Keratinocyte (primary cell): ENCODE data around the gene OR10C1. TPM values are rescaled to one million over a fixed set of nuclear protein-coding genes. Genes with fewer than 3 reads are reported as not detected.

Experiments used
- DNase-seq: peaks from one replicate; pipeline ENCODE4 v3.0.0-alpha.2; 2011; ENCODE audit warnings: low read depth, missing footprints, low spot score
- FAIRE-seq: peaks from 2 replicates; lab custom pipeline; 2011; peaks lifted over from hg19 to GRCh38; lab: Jason Lieb, UNC
- H2AFZ ChIP-seq: 2 replicates; pipeline ENCODE4 v1.6.0; 2012; ENCODE audit warnings: low read length, control low read depth, inconsistent platforms; ENCODE audit not compliant: control insufficient read depth
- H3K27ac ChIP-seq: 2 replicates; pipeline ENCODE4 v1.5.1; 2011; ENCODE audit warnings: low read length; ENCODE audit not compliant: control insufficient read depth, insufficient read depth
- H3K27me3 ChIP-seq: 3 replicates; pipeline ENCODE4 v1.6.0; 2011; ENCODE audit warnings: low read length; ENCODE audit not compliant: control insufficient read depth, insufficient read depth; ENCODE audit errors: extremely low read depth
- H3K36me3 ChIP-seq, 2 experiments: 2 replicates in 1 of 2; 3 replicates in 1 of 2; pipeline ENCODE4 v1.5.1; 2011; ENCODE audit warnings: low read length in 2 of 2, mild to moderate bottlenecking in 1 of 2; ENCODE audit not compliant: control insufficient read depth in 2 of 2, insufficient read depth in 2 of 2; ENCODE audit errors: extremely low read depth in 1 of 2
- H3K4me1 ChIP-seq: 3 replicates; pipeline ENCODE4 v1.5.1; 2011; ENCODE audit warnings: low read length; ENCODE audit not compliant: control insufficient read depth, insufficient read depth; ENCODE audit errors: extremely low read depth
- H3K4me2 ChIP-seq: 3 replicates; pipeline ENCODE4 v1.6.0; 2011; ENCODE audit warnings: low read depth, low read length; ENCODE audit not compliant: control insufficient read depth, insufficient read depth; ENCODE audit errors: extremely low read depth
- H3K4me3 ChIP-seq, 3 experiments: fragments of 200-600 bp in 1 of 3; sonication (generic) in 1 of 3; 2 replicates in 2 of 3; 3 replicates in 1 of 3; pipeline ENCODE4 v1.5.1; 2011 to 2016; ENCODE audit warnings: low read length in 3 of 3, mild to moderate bottlenecking in 3 of 3, control low read depth in 2 of 3, inconsistent platforms in 1 of 3, low read depth in 1 of 3, mixed read lengths in 1 of 3, mixed run types in 1 of 3, moderate library complexity in 1 of 3; ENCODE audit not compliant: control insufficient read depth in 2 of 3, insufficient read depth in 2 of 3; ENCODE audit errors: extremely low read depth in 1 of 3
- H3K79me2 ChIP-seq: 2 replicates; pipeline ENCODE4 v1.6.0; 2012; ENCODE audit warnings: low read length; ENCODE audit not compliant: control insufficient read depth, insufficient read depth
- H3K9ac ChIP-seq: 3 replicates; pipeline ENCODE4 v1.6.0; 2011; ENCODE audit warnings: low read length; ENCODE audit not compliant: control insufficient read depth, insufficient read depth; ENCODE audit errors: extremely low read depth
- H3K9me1 ChIP-seq: 3 replicates; pipeline ENCODE4 v1.6.0; 2011; ENCODE audit warnings: low read length; ENCODE audit not compliant: control insufficient read depth, insufficient read depth; ENCODE audit errors: extremely low read depth
- H3K9me3 ChIP-seq: 2 replicates; pipeline ENCODE4 v1.5.1; 2012; ENCODE audit warnings: low read depth, low read length; ENCODE audit not compliant: control insufficient read depth
- H4K20me1 ChIP-seq: 3 replicates; pipeline ENCODE4 v1.6.0; 2011; ENCODE audit warnings: low read length; ENCODE audit not compliant: control insufficient read depth, insufficient read depth; ENCODE audit errors: extremely low read depth
- EZH2 ChIP-seq: IDR thresholded peaks from one replicate; pipeline ENCODE4 v1.6.1; 2012; ENCODE audit warnings: inconsistent platforms, mild to moderate bottlenecking, low read length, moderate library complexity
- dilution Hi-C: fragments of 300-500 bp; cut with MboI; formaldehyde crosslinking; loops from one replicate; pipeline ENCODE4 v1.7.0; 2020; ENCODE audit warnings: low sequenced_read_pairs; ENCODE audit not compliant: extremely low pct_ligation_motif_present
- polyA plus RNA-seq, 5 experiments: library from polyadenylated mRNA; depleted of rRNA in 3 of 5; stranded (reverse) in 3 of 5; stranded (forward) in 1 of 5; unstranded in 1 of 5; fragments of >200 nt; gene quantifications; 1 replicate in 1 of 5; 2 replicates in 3 of 5; 3 replicates in 1 of 5; pipeline versions ENCODE4 v1.2.1 to v1.2.3, GENCODE V29; 2011 to 2012; ENCODE audit warnings: missing spikeins in 2 of 5, low read depth in 1 of 5, low replicate concordance in 1 of 5
- TF ChIP-seq, protein P1 (sequence below), 3 experiments: IDR thresholded peaks in 1 of 3; conservative IDR thresholded peaks in 1 of 3; optimal IDR thresholded peaks in 1 of 3; 2 replicates in 2 of 3; 3 replicates in 1 of 3; pipeline versions ENCODE3 to v1.5.1; 2011; ENCODE audit warnings: low read length in 3 of 3, mild to moderate bottlenecking in 3 of 3, moderate library complexity in 2 of 3, control low read depth in 1 of 3, inconsistent platforms in 1 of 3; ENCODE audit not compliant: insufficient read depth in 2 of 3; ENCODE audit errors: extremely low read depth in 1 of 3

The OR10C1 gene
- polyA plus RNA-seq, 1 donor (not counting 4 experiments of a cell fraction or from before 2014, with no cell fraction given): not detected

DNA sequence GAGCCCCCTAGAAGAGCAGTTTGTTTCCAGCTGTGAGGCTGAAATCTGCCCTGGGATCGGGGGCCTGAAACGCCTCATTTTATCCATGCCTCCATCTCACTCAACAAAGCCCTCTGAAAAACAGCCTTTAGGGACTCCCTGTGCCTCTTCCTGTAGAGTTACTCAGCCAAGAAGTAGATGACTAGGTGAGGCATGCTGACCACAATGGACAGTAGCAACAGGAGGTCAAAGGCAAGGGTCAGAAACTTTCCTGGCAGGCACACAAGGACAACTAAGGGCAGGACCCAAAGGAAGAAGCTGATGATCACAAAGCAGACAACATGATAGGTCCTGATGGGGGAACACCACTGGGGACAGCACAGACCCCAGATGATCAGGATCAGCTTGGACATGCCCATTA is 35.9 kb downstream of the OR10C1 start:
- no peak for DNase-seq
- dilution Hi-C loops: no loop called here

DNA sequence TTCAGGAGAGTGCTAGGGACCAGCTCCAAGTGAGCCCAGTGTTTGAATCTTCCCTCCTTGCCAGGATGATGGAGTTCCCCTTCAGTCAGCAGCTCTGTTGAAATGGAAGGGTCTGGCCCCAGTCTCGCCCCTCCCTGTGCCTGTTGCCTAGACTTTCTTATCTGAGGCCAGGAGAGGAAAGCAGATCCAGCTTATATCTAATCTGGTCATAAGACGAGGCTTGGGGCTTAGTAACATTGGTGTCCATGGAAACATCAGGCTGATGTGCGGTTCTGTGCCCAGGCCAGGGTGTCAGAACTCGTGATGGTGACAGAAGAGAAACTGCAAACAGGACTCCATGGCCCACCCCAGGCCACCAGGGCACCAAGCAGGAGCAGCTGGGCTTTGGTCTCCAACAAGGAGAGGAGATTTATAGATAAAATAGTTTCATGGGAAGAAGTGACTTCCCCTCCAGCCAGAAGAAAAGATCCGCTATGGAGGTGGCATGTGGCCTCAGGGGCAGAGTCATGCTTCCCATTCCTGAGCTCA is 38.9 kb downstream of the OR10C1 start:
- Histone ChIP-seq H3K27ac (no peak overlapping the region), H3K36me3 (no peaks in the 10 kb centered on the region), H2AFZ (no peak overlapping the region), H3K4me3 (no peak overlapping the region), H3K4me1 (no peaks in the 10 kb centered on the region), H3K9me3 (no peaks in the 10 kb centered on the region), H3K9ac (no peak overlapping the region), H3K9me1 (no peaks in the 10 kb centered on the region), H3K27me3 (no peaks in the 10 kb centered on the region), H3K4me2 (no peak overlapping the region), H3K79me2 (no peaks in the 10 kb centered on the region), H4K20me1 (no peaks in the 10 kb centered on the region)
- dilution Hi-C loops: no loop called here
- DNase-seq (no peak), FAIRE-seq (no peak)
- no peak for TF ChIP-seq EZH2
- TF ChIP-seq, protein P1, sequence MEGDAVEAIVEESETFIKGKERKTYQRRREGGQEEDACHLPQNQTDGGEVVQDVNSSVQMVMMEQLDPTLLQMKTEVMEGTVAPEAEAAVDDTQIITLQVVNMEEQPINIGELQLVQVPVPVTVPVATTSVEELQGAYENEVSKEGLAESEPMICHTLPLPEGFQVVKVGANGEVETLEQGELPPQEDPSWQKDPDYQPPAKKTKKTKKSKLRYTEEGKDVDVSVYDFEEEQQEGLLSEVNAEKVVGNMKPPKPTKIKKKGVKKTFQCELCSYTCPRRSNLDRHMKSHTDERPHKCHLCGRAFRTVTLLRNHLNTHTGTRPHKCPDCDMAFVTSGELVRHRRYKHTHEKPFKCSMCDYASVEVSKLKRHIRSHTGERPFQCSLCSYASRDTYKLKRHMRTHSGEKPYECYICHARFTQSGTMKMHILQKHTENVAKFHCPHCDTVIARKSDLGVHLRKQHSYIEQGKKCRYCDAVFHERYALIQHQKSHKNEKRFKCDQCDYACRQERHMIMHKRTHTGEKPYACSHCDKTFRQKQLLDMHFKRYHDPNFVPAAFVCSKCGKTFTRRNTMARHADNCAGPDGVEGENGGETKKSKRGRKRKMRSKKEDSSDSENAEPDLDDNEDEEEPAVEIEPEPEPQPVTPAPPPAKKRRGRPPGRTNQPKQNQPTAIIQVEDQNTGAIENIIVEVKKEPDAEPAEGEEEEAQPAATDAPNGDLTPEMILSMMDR (optimal IDR thresholded peaks at IDR 0.05 in 1 of 3, IDR thresholded peaks at IDR 0.05 in 1 of 3, conservative IDR thresholded peaks at IDR 0.05 in 1 of 3; ENCODE audit: extremely low read depth in 1 of 3, insufficient read depth in 2 of 3, low read length in 3 of 3): no peak

More for the DNA sequence above, 35.9 kb downstream of the OR10C1 start:
- no peak overlapping the region for H2AFZ ChIP-seq
- H3K9ac ChIP-seq: no peak overlapping the region
- H3K27me3 ChIP-seq: no peaks in the 10 kb centered on the region
- no peaks in the 10 kb centered on the region for H3K4me1 ChIP-seq
- no peaks in the 10 kb centered on the region for H3K36me3 ChIP-seq
- no peak overlapping the region for H3K4me2 ChIP-seq
- TF ChIP-seq, protein P1 (optimal IDR thresholded peaks at IDR 0.05 in 1 of 3, IDR thresholded peaks at IDR 0.05 in 1 of 3, conservative IDR thresholded peaks at IDR 0.05 in 1 of 3; ENCODE audit: extremely low read depth in 1 of 3, insufficient read depth in 2 of 3, low read length in 3 of 3): no peak
- no peak for TF ChIP-seq EZH2
- no peaks in the 10 kb centered on the region for H3K79me2 ChIP-seq
- no peak overlapping the region for H3K4me3 ChIP-seq
- no peaks in the 10 kb centered on the region for H4K20me1 ChIP-seq
- no peak overlapping the region for H3K27ac ChIP-seq
- FAIRE-seq: no peak
- H3K9me1 ChIP-seq: no peaks in the 10 kb centered on the region
- H3K9me3 ChIP-seq: no peaks in the 10 kb centered on the region
